Loucy (cell line): Measurements from ENCODE around the gene L3MBTL3.
"Not testable (repeated sequence)": the region's sequence is repeated elsewhere in the genome, so short reads cannot be mapped to it uniquely, and the experiment has no call there.

Experiments used
- EZH2phosphoT487 ChIP-seq: fragments of 200-600 bp; IDR thresholded peaks from 2 replicates; pipeline ENCODE4 v1.6.1; 2018; ENCODE audit warnings: antibody characterized with exemption, mild to moderate bottlenecking, moderate library complexity, borderline replicate concordance
- TF ChIP-seq, protein P1 (sequence below): fragments of 200-600 bp; sonication (generic); conservative IDR thresholded peaks from 2 replicates; pipeline ENCODE4 v1.5.1; 2014; ENCODE audit warnings: mild to moderate bottlenecking, antibody characterized with exemption, low read length

GRCh38 chr6:130149016-130149415 lies 130.6 kb downstream of the L3MBTL3 start:
- TF ChIP-seq, protein P1, sequence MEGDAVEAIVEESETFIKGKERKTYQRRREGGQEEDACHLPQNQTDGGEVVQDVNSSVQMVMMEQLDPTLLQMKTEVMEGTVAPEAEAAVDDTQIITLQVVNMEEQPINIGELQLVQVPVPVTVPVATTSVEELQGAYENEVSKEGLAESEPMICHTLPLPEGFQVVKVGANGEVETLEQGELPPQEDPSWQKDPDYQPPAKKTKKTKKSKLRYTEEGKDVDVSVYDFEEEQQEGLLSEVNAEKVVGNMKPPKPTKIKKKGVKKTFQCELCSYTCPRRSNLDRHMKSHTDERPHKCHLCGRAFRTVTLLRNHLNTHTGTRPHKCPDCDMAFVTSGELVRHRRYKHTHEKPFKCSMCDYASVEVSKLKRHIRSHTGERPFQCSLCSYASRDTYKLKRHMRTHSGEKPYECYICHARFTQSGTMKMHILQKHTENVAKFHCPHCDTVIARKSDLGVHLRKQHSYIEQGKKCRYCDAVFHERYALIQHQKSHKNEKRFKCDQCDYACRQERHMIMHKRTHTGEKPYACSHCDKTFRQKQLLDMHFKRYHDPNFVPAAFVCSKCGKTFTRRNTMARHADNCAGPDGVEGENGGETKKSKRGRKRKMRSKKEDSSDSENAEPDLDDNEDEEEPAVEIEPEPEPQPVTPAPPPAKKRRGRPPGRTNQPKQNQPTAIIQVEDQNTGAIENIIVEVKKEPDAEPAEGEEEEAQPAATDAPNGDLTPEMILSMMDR: not testable (repeated sequence)
- TF ChIP-seq EZH2phosphoT487: not testable (repeated sequence)
